A549 (cell line): ENCODE results near the gene KLRF1. TPM values are rescaled to one million over a fixed set of nuclear protein-coding genes. Genes with fewer than 3 reads are reported as not detected.

Source experiments
- ATAC-seq, 2 experiments: fragments of 200-7000 bp in 1 of 2; fragments of >200 bp in 1 of 2; cut with Nextera tagmentation in 1 of 2; cut with Tn5 transposase in 1 of 2; 3 replicates each; pipeline versions ENCODE4 v1.8.0 to v1.9.1; 2018 to 2020; ENCODE audit warnings: mild to moderate bottlenecking in 1 of 2, moderate library complexity in 1 of 2
- CTCF ChIA-PET: fragments of 300-600 bp; sonication (Branson Sonifier 250); formaldehyde crosslinking; extraction: SDS; loops from one replicate; lab custom pipeline; 2021; ENCODE audit warnings: antibody characterized with exemption, inconsistent platforms; lab: Yijun Ruan, JAX
- POLR2A ChIA-PET: fragments of 350-600 bp; formaldehyde crosslinking; extraction: SDS; loops from one replicate; lab custom pipeline; 2021; ENCODE audit warnings: antibody characterized with exemption, inconsistent platforms; lab: Yijun Ruan, JAX
- DNase-seq, 2 experiments: peaks; one replicate each; pipeline versions ENCODE4 v3.0.0 to v3.0.0-alpha.2; 2011 to 2016; ENCODE audit warnings: low read depth in 1 of 2, low spot score in 1 of 2
- FAIRE-seq: peaks from 2 replicates; lab custom pipeline; 2011; peaks lifted over from hg19 to GRCh38; lab: Jason Lieb, UNC
- H3K27ac ChIP-seq, 2 experiments: fragments of >200 bp; sonication (Bioruptor Twin); formaldehyde crosslinking; 3 replicates each; pipeline ENCODE4 v1.5.1; 2016 to 2017
- H3K4me1 ChIP-seq: fragments of >200 bp; sonication (Bioruptor Twin); formaldehyde crosslinking; 3 replicates; pipeline ENCODE4 v1.6.1; 2016
- H3K4me2 ChIP-seq: fragments of >200 bp; sonication (Bioruptor Twin); formaldehyde crosslinking; 3 replicates; pipeline ENCODE4 v1.6.1; 2016
- H3K4me3 ChIP-seq: fragments of >200 bp; sonication (Bioruptor Twin); formaldehyde crosslinking; 3 replicates; pipeline ENCODE4 v1.5.1; 2016
- H3K9me3 ChIP-seq: fragments of >200 bp; sonication (Bioruptor Twin); formaldehyde crosslinking; 3 replicates; pipeline ENCODE4 v1.6.1; 2016
- BCL3 ChIP-seq: fragments of >200 bp; sonication (Bioruptor Twin); formaldehyde crosslinking; IDR thresholded peaks from 3 replicates; pipeline ENCODE4 v1.6.1; 2016
- BHLHE40 ChIP-seq: IDR thresholded peaks from 2 replicates; pipeline ENCODE4 v1.6.1; 2012; ENCODE audit warnings: low read depth, low read length, inconsistent platforms
- CBX2 ChIP-seq: fragments of 200-600 bp; sonication (generic); IDR thresholded peaks from 2 replicates; pipeline ENCODE4 v1.6.1; 2016; ENCODE audit warnings: low read depth, mild to moderate bottlenecking, borderline replicate concordance
- CEBPB ChIP-seq, 2 experiments: fragments of >200 bp in 1 of 2; sonication (Bioruptor Twin) in 1 of 2; formaldehyde crosslinking in 1 of 2; IDR thresholded peaks; 2 replicates each; pipeline ENCODE4 v1.6.1; 2012 to 2016
- CHD2 ChIP-seq: fragments of 150-350 bp; IDR thresholded peaks from 2 replicates; pipeline ENCODE4 v1.6.1; 2014; ENCODE audit warnings: low read length; ENCODE audit not compliant: partially characterized antibody
- CHD4 ChIP-seq: fragments of 200-600 bp; sonication (generic); IDR thresholded peaks from 2 replicates; pipeline ENCODE4 v1.6.1; 2016; ENCODE audit warnings: antibody characterized with exemption, mild to moderate bottlenecking, borderline replicate concordance
- EHMT2 ChIP-seq: fragments of 200-600 bp; sonication (generic); IDR thresholded peaks from 2 replicates; pipeline ENCODE4 v1.6.1; 2016; ENCODE audit warnings: antibody characterized with exemption, low read depth, mild to moderate bottlenecking, moderate library complexity
- EP300 ChIP-seq, 2 experiments: fragments of >200 bp; sonication (Bioruptor Twin); formaldehyde crosslinking; IDR thresholded peaks; 2 replicates in 1 of 2; 3 replicates in 1 of 2; pipeline ENCODE4 v1.6.1; 2016 to 2017
- FOSL2 ChIP-seq, 2 experiments: fragments of 450-650 bp in 1 of 2; fragments of >200 bp in 1 of 2; sonication (Bioruptor Twin) in 1 of 2; formaldehyde crosslinking; IDR thresholded peaks; 2 replicates each; pipeline versions ENCODE4 v1.5.0 to v1.6.1; 2016 to 2020; ENCODE audit warnings: mild to moderate bottlenecking in 1 of 2, moderate library complexity in 1 of 2
- FOXS1 ChIP-seq: fragments of 250-450 bp; sonication (Bioruptor Pico); IDR thresholded peaks from 2 replicates; pipeline ENCODE4 v1.5.0; 2020; ENCODE audit warnings: mild to moderate bottlenecking, moderate library complexity
- GATA3 ChIP-seq: IDR thresholded peaks from 2 replicates; pipeline ENCODE4 v1.6.1; 2012; ENCODE audit warnings: borderline replicate concordance
- HDAC2 ChIP-seq: fragments of 200-600 bp; sonication (generic); IDR thresholded peaks from 2 replicates; pipeline ENCODE4 v1.6.1; 2016
- HEYL ChIP-seq: fragments of 250-450 bp; sonication (Bioruptor Pico); IDR thresholded peaks from 2 replicates; pipeline ENCODE4 v1.8.0; 2021; ENCODE audit warnings: mild to moderate bottlenecking, moderate library complexity
- HOXA7 ChIP-seq: fragments of 250-450 bp; sonication (Bioruptor Pico); IDR thresholded peaks from 2 replicates; pipeline ENCODE4 v1.5.0; 2020; ENCODE audit warnings: mild to moderate bottlenecking, moderate library complexity
- HOXB5 ChIP-seq: fragments of 250-450 bp; sonication (Bioruptor Pico); IDR thresholded peaks from 2 replicates; pipeline ENCODE4 v1.5.0; 2020; ENCODE audit warnings: mild to moderate bottlenecking, moderate library complexity
- JUN ChIP-seq, 2 experiments: fragments of >200 bp; sonication (Bioruptor Twin); formaldehyde crosslinking; IDR thresholded peaks; 2 replicates in 1 of 2; 3 replicates in 1 of 2; pipeline ENCODE4 v1.6.1; 2016 to 2017
- MAX ChIP-seq: IDR thresholded peaks from 2 replicates; pipeline ENCODE4 v1.6.1; 2012
- MYC ChIP-seq: IDR thresholded peaks from 2 replicates; pipeline ENCODE4 v1.6.1; 2012; ENCODE audit warnings: mild to moderate bottlenecking, inconsistent platforms, low read length, improper control_type of control experiment, borderline replicate concordance
- NPAS2 ChIP-seq: fragments of 250-450 bp; sonication (Bioruptor Pico); IDR thresholded peaks from 2 replicates; pipeline ENCODE4 v1.8.0; 2022; ENCODE audit warnings: mild to moderate bottlenecking, moderate library complexity, borderline replicate concordance
- NR3C1 ChIP-seq: fragments of >200 bp; sonication (Bioruptor Twin); formaldehyde crosslinking; IDR thresholded peaks from 3 replicates; pipeline ENCODE4 v1.6.1; 2017
- POLR2A ChIP-seq: IDR thresholded peaks from 2 replicates; pipeline ENCODE4 v1.6.1; 2012; ENCODE audit warnings: mild to moderate bottlenecking, low read length
- RARB ChIP-seq: fragments of 250-450 bp; sonication (Bioruptor Pico); IDR thresholded peaks from 2 replicates; pipeline ENCODE4 v1.8.0; 2021; ENCODE audit warnings: mild to moderate bottlenecking, moderate library complexity
- RCOR1 ChIP-seq: fragments of 150-350 bp; IDR thresholded peaks from 2 replicates; pipeline ENCODE4 v1.6.1; 2014; ENCODE audit warnings: antibody characterized with exemption, low read length, low read depth
- RFX5 ChIP-seq: fragments of 450-650 bp; IDR thresholded peaks from 2 replicates; pipeline ENCODE4 v1.7.1; 2014; ENCODE audit warnings: antibody characterized with exemption, mild to moderate bottlenecking, moderate library complexity
- RNF2 ChIP-seq: fragments of 200-600 bp; sonication (generic); IDR thresholded peaks from 2 replicates; pipeline ENCODE4 v1.6.1; 2016; ENCODE audit warnings: low read depth, mild to moderate bottlenecking, antibody characterized with exemption, moderate library complexity, borderline replicate concordance
- SMC3 ChIP-seq: fragments of >200 bp; sonication (Bioruptor Twin); formaldehyde crosslinking; IDR thresholded peaks from 3 replicates; pipeline ENCODE4 v1.6.1; 2018; ENCODE audit warnings: inconsistent platforms
- SREBF2 ChIP-seq: fragments of 450-650 bp; IDR thresholded peaks from 2 replicates; pipeline ENCODE4 v1.6.1; 2014; ENCODE audit warnings: mild to moderate bottlenecking, moderate library complexity
- ZC3H11A ChIP-seq: fragments of 450-650 bp; IDR thresholded peaks from 2 replicates; pipeline ENCODE4 v1.6.1; 2014; ENCODE audit warnings: antibody characterized with exemption, mild to moderate bottlenecking
- ZFP36 ChIP-seq: fragments of 450-650 bp; IDR thresholded peaks from 2 replicates; pipeline ENCODE4 v1.6.1; 2014; ENCODE audit warnings: borderline replicate concordance; ENCODE audit not compliant: partially characterized antibody
- WGBS: methylation state at CpG from one replicate; pipeline ENCODE4 v1.1.6; 2017; ENCODE audit errors: missing lambda C conversion rate; 5-methylcytosine and 5-hydroxymethylcytosine counted together
- polyA plus RNA-seq, 4 experiments: library from polyadenylated mRNA; depleted of rRNA in 3 of 4; stranded (reverse); fragments of >200 nt; fragmentation: RNase III in 1 of 4; extraction: RNeasy Plus Mini Kit Qiagen cat#74134 plus additional on column Dnase treatment in 1 of 4; gene quantifications; 2 replicates in 3 of 4; 3 replicates in 1 of 4; pipeline ENCODE4 v1.2.3, GENCODE V29; 2011 to 2017
- TF ChIP-seq, protein P1 (sequence below): fragments of >200 bp; sonication (Bioruptor Twin); formaldehyde crosslinking; IDR thresholded peaks from 2 replicates; pipeline ENCODE4 v1.6.1; 2016
- TF ChIP-seq, protein P2 (sequence below): fragments of 250-450 bp; sonication (Bioruptor Pico); IDR thresholded peaks from 2 replicates; pipeline ENCODE4 v1.5.0; 2020; ENCODE audit warnings: low read depth, mild to moderate bottlenecking, moderate library complexity
- TF ChIP-seq, protein P3 (sequence below): fragments of 150-350 bp; IDR thresholded peaks from 2 replicates; pipeline ENCODE4 v1.6.1; 2014; ENCODE audit warnings: low read depth, mild to moderate bottlenecking, low read length

KLRF1 gene
- polyA plus RNA-seq, 2 of the 4 experiments (the other 2 are of a cell fraction), result not detected

GRCh38 chr12:9794484-9795093 is 32.7 kb upstream of the KLRF1 start:
- Histone ChIP-seq H3K4me1 (no peaks in the 10 kb centered on the region), H3K4me3 (no peak overlapping the region), H3K27ac (no peak overlapping the region), H3K9me3 (peaks cover 4% of the 10 kb centered on the region; the same call in 1 of the 3 replicates), H3K4me2 (no peak overlapping the region)
- no peak for DNase-seq
- no peak for ATAC-seq
- POLR2A ChIA-PET, result no interaction called here
- CTCF ChIA-PET, result no interaction called here
- no peak for FAIRE-seq
- TF ChIP-seq MAX (no peak), RARB (CRISPR knock-in tag) (no peak), JUN (IDR thresholded peaks at IDR 0.05) (no peak), EP300 (IDR thresholded peaks at IDR 0.05) (no peak), NR3C1 (no peak), HDAC2 (no peak), CBX2 (no peak), ZFP36 (no peak)
- TF ChIP-seq, protein P1, sequence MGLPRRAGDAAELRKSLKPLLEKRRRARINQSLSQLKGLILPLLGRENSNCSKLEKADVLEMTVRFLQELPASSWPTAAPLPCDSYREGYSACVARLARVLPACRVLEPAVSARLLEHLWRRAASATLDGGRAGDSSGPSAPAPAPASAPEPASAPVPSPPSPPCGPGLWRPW, result no peak
- TF ChIP-seq, protein P2, sequence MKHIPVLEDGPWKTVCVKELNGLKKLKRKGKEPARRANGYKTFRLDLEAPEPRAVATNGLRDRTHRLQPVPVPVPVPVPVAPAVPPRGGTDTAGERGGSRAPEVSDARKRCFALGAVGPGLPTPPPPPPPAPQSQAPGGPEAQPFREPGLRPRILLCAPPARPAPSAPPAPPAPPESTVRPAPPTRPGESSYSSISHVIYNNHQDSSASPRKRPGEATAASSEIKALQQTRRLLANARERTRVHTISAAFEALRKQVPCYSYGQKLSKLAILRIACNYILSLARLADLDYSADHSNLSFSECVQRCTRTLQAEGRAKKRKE, result no peak
- TF ChIP-seq, protein P3, sequence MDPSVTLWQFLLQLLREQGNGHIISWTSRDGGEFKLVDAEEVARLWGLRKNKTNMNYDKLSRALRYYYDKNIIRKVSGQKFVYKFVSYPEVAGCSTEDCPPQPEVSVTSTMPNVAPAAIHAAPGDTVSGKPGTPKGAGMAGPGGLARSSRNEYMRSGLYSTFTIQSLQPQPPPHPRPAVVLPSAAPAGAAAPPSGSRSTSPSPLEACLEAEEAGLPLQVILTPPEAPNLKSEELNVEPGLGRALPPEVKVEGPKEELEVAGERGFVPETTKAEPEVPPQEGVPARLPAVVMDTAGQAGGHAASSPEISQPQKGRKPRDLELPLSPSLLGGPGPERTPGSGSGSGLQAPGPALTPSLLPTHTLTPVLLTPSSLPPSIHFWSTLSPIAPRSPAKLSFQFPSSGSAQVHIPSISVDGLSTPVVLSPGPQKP, result no peak
- 38% methylated on average over 2 of the region's 2 CpGs for WGBS

GRCh38 chr12:9795945-9796344 is 31.3 kb upstream of the KLRF1 start:
- TF ChIP-seq FOXS1 (CRISPR knock-in tag), result no peak
- TF ChIP-seq CHD2, result no peak
- no peak for TF ChIP-seq BHLHE40
- no peak for TF ChIP-seq SREBF2
- no peak for TF ChIP-seq CBX2
- TF ChIP-seq RFX5, result no peak
- no peak for TF ChIP-seq HOXA7 (CRISPR knock-in tag)
- no peak for TF ChIP-seq GATA3
- no peak for TF ChIP-seq EHMT2
- TF ChIP-seq CEBPB (IDR thresholded peaks at IDR 0.05), result no peak
- no peak for TF ChIP-seq ZFP36
- TF ChIP-seq SMC3, result no peak
- no peak for TF ChIP-seq CHD4
- no peak for TF ChIP-seq RARB (CRISPR knock-in tag)
- 84% methylated on average over 2 of the region's 2 CpGs for WGBS
- POLR2A ChIA-PET, result no interaction called here
- Histone ChIP-seq H3K4me1 (no peaks in the 10 kb centered on the region), H3K4me2 (no peak overlapping the region), H3K27ac (no peak overlapping the region), H3K9me3 (no peaks in the 10 kb centered on the region), H3K4me3 (no peak overlapping the region)
- ATAC-seq (no peak), DNase-seq (no peak), FAIRE-seq (no peak)
- CTCF ChIA-PET, result no interaction called here

DNA sequence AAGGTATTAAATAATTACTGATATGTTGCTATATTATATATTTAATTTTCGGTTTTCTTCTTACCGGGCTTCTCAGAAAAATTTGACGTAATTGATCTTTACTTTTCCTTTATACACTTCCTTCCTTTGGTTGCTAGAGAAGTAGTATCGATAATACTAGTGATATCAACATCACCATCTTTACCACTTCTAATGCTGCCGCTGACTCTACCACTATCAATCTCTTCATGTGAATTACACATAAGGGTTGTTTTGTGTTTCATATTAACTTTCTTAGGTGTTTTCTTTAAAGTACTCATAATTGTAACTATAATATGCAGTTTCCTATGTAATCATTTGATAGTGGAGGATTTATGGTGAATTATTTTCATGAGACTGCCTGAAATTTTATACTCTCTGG is 30.9 kb upstream of the KLRF1 start:
- ATAC-seq (no peak), DNase-seq (no peak), FAIRE-seq (no peak)
- 68% methylated on average over 5 of the region's 5 CpGs for WGBS
- Histone ChIP-seq H3K27ac (no peak overlapping the region), H3K9me3 (no peaks in the 10 kb centered on the region), H3K4me1 (no peaks in the 10 kb centered on the region), H3K4me2 (no peak overlapping the region), H3K4me3 (no peak overlapping the region)
- ChIA-PET POLR2A (no interaction called here), CTCF (no interaction called here)
- TF ChIP-seq HEYL (CRISPR knock-in tag), result no peak
- no peak for TF ChIP-seq MYC
- TF ChIP-seq NPAS2 (CRISPR knock-in tag), result no peak
- TF ChIP-seq ZC3H11A, result no peak
- TF ChIP-seq POLR2A, result no peak
- TF ChIP-seq, protein P3, result no peak
- no peak for TF ChIP-seq RCOR1
- no peak for TF ChIP-seq FOSL2 (IDR thresholded peaks at IDR 0.05)
- no peak for TF ChIP-seq FOSL2 (CRISPR knock-in tag; IDR thresholded peaks at IDR 0.05)
- TF ChIP-seq RNF2, result no peak
- TF ChIP-seq JUN (IDR thresholded peaks at IDR 0.05), result no peak
- TF ChIP-seq FOXS1 (CRISPR knock-in tag), result no peak
- no peak for TF ChIP-seq HOXB5 (CRISPR knock-in tag)
- TF ChIP-seq NR3C1, result no peak
- TF ChIP-seq BCL3, result no peak
